DOHH2 (cell line): ENCODE data around the gene MFSD1.

Experiments
- H3F3A ChIP-seq: fragments of 200-600 bp; sonication (generic), shearing (Covaris generic); 2 replicates; pipeline ENCODE4 v1.6.0; 2016; ENCODE audit warnings: antibody characterized with exemption, mild to moderate bottlenecking; ENCODE audit not compliant: control insufficient read depth, insufficient read depth
- H3K27ac ChIP-seq: fragments of 200-600 bp; sonication (generic); 2 replicates; pipeline ENCODE4 v1.5.1; 2014; ENCODE audit warnings: low read depth, mild to moderate bottlenecking, low read length, moderate library complexity
- H3K27me3 ChIP-seq: fragments of 200-600 bp; sonication (generic); 2 replicates; pipeline ENCODE4 v1.6.1; 2014; ENCODE audit warnings: mild to moderate bottlenecking, low read length, mixed read lengths; ENCODE audit not compliant: control insufficient read depth
- H3K36me3 ChIP-seq: fragments of 200-600 bp; sonication (generic); 2 replicates; pipeline ENCODE4 v1.6.1; 2014; ENCODE audit warnings: mild to moderate bottlenecking, low read length, moderate library complexity, mixed read lengths; ENCODE audit not compliant: control insufficient read depth
- H3K4me1 ChIP-seq: fragments of 200-600 bp; sonication (generic); 2 replicates; pipeline ENCODE4 v1.6.1; 2014; ENCODE audit warnings: mild to moderate bottlenecking, low read length, mixed read lengths; ENCODE audit not compliant: control insufficient read depth
- H3K4me2 ChIP-seq: fragments of 200-600 bp; sonication (generic); 2 replicates; pipeline ENCODE4 v1.6.0; 2014; ENCODE audit warnings: mild to moderate bottlenecking, low read length, moderate library complexity
- H3K4me3 ChIP-seq: fragments of 200-600 bp; sonication (generic); 2 replicates; pipeline ENCODE4 v1.5.1; 2014; ENCODE audit warnings: mild to moderate bottlenecking, low read length, mixed read lengths
- H3K79me2 ChIP-seq: fragments of 200-600 bp; sonication (generic); 2 replicates; pipeline ENCODE4 v1.6.1; 2014; ENCODE audit warnings: mild to moderate bottlenecking, low read length, mixed read lengths; ENCODE audit not compliant: control insufficient read depth
- H3K9me2 ChIP-seq: fragments of 200-600 bp; sonication (generic); replicated peaks from 2 replicates; pipeline ENCODE4 v1.6.1; 2014; ENCODE audit warnings: mild to moderate bottlenecking, low read length, mixed read lengths; ENCODE audit not compliant: control insufficient read depth
- H3K9me3 ChIP-seq: fragments of 200-600 bp; sonication (generic); 2 replicates; pipeline ENCODE4 v1.6.1; 2014; ENCODE audit warnings: antibody characterized with exemption, low read length, mixed read lengths; ENCODE audit not compliant: control insufficient read depth, insufficient read depth
- H4K20me1 ChIP-seq: fragments of 200-600 bp; sonication (generic); 2 replicates; pipeline ENCODE4 v1.6.0; 2014; ENCODE audit warnings: low read depth, mild to moderate bottlenecking, antibody characterized with exemption, low read length, moderate library complexity; ENCODE audit not compliant: control insufficient read depth, insufficient read depth
- EZH2phosphoT487 ChIP-seq: fragments of 200-600 bp; sonication (generic); IDR thresholded peaks from 2 replicates; pipeline ENCODE4 v1.6.1; 2017; ENCODE audit warnings: borderline replicate concordance, mild to moderate bottlenecking, antibody characterized with exemption, low read length, moderate library complexity, mixed read lengths
- TF ChIP-seq, protein P1 (sequence below): fragments of 200-600 bp; sonication (generic); IDR thresholded peaks from one replicate; pipeline ENCODE4 v1.5.1; 2014; ENCODE audit warnings: antibody characterized with exemption, mild to moderate bottlenecking, low read depth, low read length; ENCODE audit not compliant: poor library complexity, severe bottlenecking

The MFSD1 gene

DNA sequence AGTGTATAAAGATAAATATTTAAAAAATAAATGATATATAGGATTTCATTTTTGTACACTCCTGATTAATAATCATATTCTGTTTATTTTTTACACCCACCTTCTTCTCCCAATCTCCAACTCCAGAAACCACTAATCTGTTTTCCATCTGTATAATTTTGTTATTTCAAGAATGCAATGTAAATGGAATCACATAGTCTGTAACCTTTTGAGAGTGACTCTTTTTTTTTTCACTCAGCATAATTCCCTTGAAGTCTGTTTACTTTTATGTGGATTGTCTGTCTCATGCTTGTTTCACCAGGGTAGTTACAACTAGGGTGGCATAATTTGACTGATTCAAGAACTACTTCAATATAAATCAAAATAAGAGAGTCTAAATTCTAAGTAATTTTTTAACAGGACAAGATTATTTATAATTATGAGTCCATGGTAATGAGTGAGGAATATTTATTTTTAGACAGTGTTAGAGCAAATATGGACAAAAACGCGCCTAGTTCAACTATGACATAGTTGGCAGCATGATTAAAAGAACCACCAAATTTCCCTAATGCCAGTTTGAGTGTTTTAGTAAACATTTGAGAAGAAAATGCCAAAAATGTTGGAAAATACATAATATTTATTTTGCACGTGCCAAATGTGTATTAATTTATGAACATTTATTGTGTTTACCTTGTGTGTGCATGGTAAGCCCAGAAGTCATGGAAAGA lies 19.4 kb upstream of the MFSD1 start:
- Histone ChIP-seq H3K79me2 (no peaks in the 10 kb centered on the region), H3K4me1 (no peaks in the 10 kb centered on the region), H3K27ac (no peak overlapping the region), H3K36me3 (no peaks in the 10 kb centered on the region), H3K4me2 (no peak overlapping the region), H3F3A (no peaks in the 10 kb centered on the region), H3K27me3 (no peaks in the 10 kb centered on the region), H3K4me3 (no peak overlapping the region), H3K9me2 (no peaks in the 10 kb centered on the region), H4K20me1 (no peaks in the 10 kb centered on the region), H3K9me3 (no peaks in the 10 kb centered on the region)
- TF ChIP-seq, protein P1, sequence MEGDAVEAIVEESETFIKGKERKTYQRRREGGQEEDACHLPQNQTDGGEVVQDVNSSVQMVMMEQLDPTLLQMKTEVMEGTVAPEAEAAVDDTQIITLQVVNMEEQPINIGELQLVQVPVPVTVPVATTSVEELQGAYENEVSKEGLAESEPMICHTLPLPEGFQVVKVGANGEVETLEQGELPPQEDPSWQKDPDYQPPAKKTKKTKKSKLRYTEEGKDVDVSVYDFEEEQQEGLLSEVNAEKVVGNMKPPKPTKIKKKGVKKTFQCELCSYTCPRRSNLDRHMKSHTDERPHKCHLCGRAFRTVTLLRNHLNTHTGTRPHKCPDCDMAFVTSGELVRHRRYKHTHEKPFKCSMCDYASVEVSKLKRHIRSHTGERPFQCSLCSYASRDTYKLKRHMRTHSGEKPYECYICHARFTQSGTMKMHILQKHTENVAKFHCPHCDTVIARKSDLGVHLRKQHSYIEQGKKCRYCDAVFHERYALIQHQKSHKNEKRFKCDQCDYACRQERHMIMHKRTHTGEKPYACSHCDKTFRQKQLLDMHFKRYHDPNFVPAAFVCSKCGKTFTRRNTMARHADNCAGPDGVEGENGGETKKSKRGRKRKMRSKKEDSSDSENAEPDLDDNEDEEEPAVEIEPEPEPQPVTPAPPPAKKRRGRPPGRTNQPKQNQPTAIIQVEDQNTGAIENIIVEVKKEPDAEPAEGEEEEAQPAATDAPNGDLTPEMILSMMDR: no peak
- TF ChIP-seq EZH2phosphoT487: no peak

DNA sequence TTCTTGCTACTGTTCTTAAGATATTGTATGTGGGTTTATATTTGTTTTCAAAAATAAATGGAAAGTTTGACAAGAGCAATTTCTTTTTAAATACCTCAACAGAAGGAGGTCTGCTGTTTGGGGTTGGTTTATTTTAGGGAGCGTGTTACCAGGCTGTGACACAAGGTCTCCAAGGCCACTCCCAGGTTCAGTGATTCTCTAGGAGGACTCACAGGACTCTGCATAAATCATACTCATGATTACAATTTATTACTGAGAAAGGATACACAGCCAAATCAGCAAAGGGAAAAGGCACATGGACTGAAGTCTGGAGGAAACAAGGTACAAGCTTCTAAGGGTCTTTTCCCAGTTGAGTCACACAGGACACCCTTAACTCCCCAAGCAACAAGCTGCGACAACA lies 18.8 kb upstream of the MFSD1 start:
- Histone ChIP-seq H3F3A (no peaks in the 10 kb centered on the region), H3K4me3 (no peak overlapping the region), H3K9me3 (no peaks in the 10 kb centered on the region), H4K20me1 (no peaks in the 10 kb centered on the region), H3K27me3 (no peaks in the 10 kb centered on the region), H3K4me2 (no peak overlapping the region), H3K4me1 (no peaks in the 10 kb centered on the region), H3K36me3 (no peaks in the 10 kb centered on the region), H3K79me2 (no peaks in the 10 kb centered on the region), H3K27ac (no peak overlapping the region), H3K9me2 (no peaks in the 10 kb centered on the region)
- TF ChIP-seq EZH2phosphoT487: no peak
- TF ChIP-seq, protein P1: no peak

DNA sequence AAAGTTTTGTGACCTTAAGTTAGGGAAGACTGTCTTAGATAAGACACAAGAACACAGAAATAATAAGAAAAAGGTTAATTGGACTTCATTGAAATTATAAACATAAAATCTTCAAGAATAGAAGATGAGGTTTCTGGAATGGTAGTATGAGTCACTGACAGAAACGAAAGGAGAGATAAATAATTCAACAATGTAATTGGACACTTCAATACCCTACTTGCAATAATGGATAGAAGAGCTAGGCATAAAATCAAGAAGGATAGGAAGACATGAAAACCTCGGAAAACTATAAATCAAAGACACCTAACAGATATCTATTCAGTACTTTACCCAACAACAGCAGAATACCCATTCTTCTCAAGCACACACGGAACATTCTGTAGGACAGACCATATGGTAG lies 15.9 kb upstream of the MFSD1 start:
- no peak for TF ChIP-seq EZH2phosphoT487
- Histone ChIP-seq H3K9me2 (no peaks in the 10 kb centered on the region), H3K79me2 (no peaks in the 10 kb centered on the region), H3K4me3 (no peak overlapping the region), H3K4me1 (peaks cover 3% of the 10 kb centered on the region), H4K20me1 (no peaks in the 10 kb centered on the region), H3K4me2 (no peak overlapping the region), H3K27ac (no peak overlapping the region), H3K36me3 (no peaks in the 10 kb centered on the region), H3K9me3 (no peaks in the 10 kb centered on the region), H3F3A (no peaks in the 10 kb centered on the region), H3K27me3 (no peaks in the 10 kb centered on the region)

DNA sequence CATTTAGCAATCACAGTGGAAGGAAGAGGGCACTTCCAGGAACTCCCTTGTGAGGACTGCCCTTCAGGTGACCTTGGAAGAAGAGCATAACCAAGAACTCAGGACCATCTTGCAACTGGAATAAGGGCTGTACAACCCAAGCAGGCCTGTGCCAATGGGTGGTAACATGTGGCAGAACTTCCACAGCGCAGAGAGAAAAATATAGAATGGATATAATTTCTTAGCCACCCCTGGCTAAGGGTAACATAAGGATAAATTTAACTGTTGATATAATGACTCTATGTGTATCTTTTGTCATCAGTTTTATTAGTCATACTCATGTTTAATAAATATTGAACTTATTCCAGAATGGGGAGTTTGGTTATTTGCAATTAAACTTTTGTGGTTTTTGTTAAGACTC lies 13.4 kb upstream of the MFSD1 start:
- Histone ChIP-seq H3K27me3 (no peaks in the 10 kb centered on the region), H3K4me2 (no peak overlapping the region), H3F3A (no peaks in the 10 kb centered on the region), H3K9me3 (no peaks in the 10 kb centered on the region), H3K9me2 (no peaks in the 10 kb centered on the region), H3K36me3 (no peaks in the 10 kb centered on the region), H3K4me1 (peaks cover 7% of the 10 kb centered on the region), H3K79me2 (no peaks in the 10 kb centered on the region), H4K20me1 (no peaks in the 10 kb centered on the region), H3K4me3 (no peak overlapping the region), H3K27ac (no peak overlapping the region)
- TF ChIP-seq, protein P1: no peak
- no peak for TF ChIP-seq EZH2phosphoT487
